Germinal center (tissue), 1 donor: ENCODE measurements around the gene SACS.
"Not testable (repeated sequence)": the region's sequence is repeated elsewhere in the genome, so short reads cannot be mapped to it uniquely, and the experiment has no call there.

Experiments used
- DNase-seq: peaks from one replicate; pipeline ENCODE4 v3.0.0; 2012; ENCODE audit warnings: mixed read lengths, low spot score

The SACS gene

DNA sequence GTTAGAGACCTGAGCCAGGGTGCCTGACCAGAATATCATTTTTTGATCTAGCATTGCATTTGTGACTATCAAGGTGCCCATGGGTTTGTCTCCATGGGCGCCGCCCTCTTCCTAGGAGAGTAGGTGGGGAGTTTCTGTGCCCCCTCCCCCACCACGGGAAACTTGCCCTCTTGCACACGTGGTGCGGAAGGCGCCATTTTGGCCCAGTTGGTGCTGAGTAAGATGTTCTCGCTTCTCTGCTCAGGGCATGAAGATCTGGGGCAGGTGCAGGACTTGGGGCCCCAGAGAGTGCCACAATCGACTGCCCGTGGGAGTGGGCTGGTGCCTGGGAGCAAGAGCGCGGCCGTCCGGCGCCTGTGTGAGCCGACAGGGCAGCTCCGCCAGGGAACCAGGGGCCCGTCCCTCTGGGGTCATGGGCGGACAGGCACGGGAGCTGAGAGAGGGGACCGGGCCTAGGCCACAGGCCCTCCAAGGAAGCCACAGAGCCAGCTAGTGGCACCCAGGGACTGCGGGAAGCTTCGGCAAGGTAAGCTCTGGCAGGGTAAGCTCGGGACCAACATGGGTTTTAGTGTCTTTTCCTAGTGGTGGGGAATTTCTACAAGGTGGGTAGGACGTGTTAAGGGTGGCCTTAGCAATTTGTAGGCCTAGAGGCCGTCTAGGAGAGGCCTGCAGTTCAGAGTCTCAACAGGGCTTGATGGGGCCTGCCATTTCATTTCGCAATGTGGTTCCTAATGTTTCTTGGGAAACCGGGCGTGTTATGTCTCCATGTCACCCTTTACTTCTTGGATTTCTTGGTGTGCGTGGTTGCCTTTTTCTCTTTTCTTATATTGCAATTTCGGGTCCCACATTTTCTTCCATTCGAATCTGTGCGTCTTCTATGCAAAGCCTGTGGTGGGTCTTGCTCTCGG lies 14.5 kb downstream of the SACS start:
- DNase-seq: no peak

DNA sequence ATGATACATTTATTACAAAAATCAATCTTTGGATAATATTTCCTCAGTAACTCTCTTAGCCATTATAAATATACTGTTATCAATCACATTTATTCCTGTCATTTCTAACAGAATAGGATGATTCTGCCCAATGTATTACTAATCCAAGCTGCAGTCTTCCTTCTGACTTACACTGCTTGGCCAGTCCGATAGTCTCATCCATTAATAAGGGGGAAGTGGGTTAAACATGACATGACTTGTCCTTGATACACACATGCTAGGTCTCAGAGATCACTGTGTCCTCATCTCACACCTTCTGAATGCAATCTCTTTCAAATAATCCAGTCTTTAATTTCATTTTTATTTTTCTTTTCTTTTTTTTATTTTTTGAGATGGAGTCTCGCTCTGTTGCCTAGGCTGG lies 18.8 kb downstream of the SACS start:
- DNase-seq: no peak

- no peak for DNase-seq
Observed at GRCh38 chr13:23411706-23412105, 21.8 kb downstream of the SACS start.

GRCh38 chr13:23411220-23411619 lies 22.3 kb downstream of the SACS start:
- DNase-seq: no peak

- DNase-seq: no peak
Observed at GRCh38 chr13:23408026-23408425, 25.5 kb downstream of the SACS start.

DNA sequence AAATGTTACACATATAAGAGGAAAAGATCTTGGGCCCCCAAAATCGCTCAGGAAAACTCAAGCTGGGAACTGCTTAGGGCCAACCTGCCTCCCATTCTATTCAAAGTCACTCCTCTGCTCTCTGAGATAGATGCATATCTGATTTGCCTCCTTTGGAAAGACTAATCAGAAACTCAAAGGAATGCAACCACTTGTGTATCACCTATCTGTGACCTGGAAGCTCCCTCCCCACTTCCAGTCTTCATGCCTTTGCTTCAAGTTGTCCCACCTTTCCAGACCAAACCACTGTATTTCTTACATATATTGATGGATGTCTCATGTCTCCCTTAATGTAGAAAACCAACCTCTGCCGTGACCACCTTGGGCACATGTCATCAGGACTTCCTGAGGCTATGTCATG lies 32.3 kb downstream of the SACS start:
- not testable (repeated sequence) for DNase-seq

DNA sequence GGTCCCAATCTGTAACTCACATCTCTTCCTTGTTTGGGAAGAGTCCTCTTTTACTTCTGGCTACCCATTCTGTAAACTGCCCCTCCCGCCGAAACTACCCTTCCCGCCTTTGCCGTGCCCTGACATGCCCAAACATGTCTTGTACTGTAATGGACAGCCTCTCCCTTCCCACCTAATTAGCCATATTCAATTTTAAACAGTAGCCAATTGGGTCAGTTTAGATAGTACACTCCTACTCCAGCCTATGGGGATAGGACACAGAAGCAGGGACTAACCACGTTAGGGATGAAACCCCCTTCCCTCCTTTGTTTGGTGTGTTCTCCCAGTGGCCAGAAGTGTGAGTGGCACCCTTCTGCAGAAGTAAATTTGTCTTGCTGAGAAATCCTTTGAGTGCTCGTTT lies 34.2 kb downstream of the SACS start:
- no peak for DNase-seq

DNA sequence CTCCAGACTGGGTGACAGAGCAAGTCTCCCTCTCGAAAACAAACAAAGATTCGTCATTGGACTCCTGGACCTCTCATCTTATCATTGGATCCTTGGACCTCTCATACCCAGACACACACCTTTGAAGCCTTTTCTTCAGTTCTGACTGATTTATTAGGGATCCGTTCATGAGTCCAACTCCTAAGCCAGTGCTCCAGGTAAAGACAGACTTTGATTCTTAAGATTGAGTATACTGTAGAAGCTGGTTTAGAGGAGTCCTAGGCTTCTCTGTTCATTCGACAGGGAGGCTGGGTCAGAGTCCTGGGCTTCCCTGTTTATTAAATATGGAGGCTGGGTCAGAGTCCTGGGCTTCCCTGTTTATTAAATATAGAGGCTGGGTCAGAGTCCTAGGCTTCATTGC lies 38.7 kb downstream of the SACS start:
- DNase-seq: no peak

GRCh38 chr13:23392925-23393645 lies 40.4 kb downstream of the SACS start:
- no peak for DNase-seq

DNA sequence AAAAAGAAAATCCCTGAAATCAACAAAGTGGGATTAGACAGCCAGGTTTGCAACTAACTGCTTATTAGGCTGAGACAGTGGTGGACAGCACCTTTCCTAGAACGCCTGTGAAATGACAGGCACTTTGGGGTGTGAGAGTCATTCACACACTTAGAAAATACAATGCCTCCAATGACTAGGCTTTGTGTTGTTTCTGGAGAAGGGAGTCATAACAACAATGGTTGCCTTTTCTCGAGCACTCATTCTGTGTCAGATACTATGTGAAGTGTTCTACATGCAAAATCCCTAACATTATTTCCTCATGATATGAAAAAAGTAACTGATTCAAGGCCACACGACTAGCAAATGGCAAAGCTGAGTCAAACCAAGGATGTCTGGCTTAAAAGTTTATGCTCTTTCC lies 41.2 kb downstream of the SACS start:
- DNase-seq: no peak

GRCh38 chr13:23391752-23392151 lies 41.8 kb downstream of the SACS start:
- DNase-seq: no peak

DNA sequence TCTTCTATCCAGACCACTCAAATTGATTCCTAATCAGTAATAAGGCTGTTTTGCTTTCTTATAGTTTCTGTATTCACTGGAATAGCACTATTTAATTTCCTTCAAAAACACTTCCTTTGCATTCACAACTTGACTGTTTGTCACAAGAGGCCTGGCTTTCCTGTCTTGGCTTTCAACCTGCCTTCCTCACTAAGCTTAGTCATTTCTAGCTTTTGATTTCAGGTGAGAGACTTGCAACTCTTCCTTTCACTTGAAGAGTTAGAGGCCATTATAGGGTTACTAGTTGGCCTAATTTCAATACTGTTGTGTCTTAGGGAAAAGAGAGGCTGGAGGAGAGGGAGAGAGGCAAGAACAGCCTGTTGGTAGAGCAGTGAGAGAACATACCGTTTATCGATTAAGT lies 47.0 kb downstream of the SACS start:
- DNase-seq: no peak

- no peak for DNase-seq
Observed at GRCh38 chr13:23385931-23386330, 47.6 kb downstream of the SACS start.

GRCh38 chr13:23384111-23384510 lies 49.4 kb downstream of the SACS start:
- DNase-seq: peak; percentile 55

DNA sequence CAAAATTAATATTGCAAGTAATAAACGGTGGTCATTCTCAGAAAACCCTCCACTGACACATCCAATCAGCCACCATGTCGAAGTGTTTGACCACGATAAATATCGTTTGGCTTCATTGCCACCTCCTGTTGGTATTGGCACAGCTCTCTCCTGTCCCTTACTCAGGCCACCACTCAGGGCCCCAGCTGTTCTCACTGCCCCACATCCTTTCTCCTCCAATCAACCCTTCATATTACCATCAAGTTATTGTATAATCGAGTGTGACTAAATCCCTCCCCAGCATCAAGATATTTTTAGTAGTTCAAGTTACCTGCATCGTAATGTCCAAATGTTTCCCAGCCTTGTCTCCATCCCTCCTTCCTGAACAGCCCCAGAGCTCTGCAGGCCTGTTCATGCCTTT lies 50.4 kb downstream of the SACS start:
- DNase-seq: no peak

GRCh38 chr13:23381866-23382265 lies 51.6 kb downstream of the SACS start:
- DNase-seq: no peak

DNA sequence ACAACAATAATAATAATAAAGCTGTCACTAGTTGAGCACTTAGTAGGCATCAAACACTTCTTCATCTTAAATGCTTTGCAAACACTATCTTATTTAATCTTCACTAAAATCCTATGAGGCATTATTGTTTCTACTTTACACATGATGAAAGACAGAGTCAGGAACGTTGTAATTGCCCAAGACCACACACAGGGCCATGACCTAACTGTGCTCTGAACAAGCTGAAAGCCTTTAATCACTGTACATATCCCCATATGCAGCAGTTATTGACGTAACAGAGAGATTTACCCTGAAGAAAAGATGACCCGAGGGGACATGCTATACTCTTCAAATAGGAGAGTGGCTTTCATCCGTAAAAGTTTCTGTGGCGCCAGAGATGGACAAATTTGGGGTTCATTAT lies 53.0 kb downstream of the SACS start:
- no peak for DNase-seq

DNA sequence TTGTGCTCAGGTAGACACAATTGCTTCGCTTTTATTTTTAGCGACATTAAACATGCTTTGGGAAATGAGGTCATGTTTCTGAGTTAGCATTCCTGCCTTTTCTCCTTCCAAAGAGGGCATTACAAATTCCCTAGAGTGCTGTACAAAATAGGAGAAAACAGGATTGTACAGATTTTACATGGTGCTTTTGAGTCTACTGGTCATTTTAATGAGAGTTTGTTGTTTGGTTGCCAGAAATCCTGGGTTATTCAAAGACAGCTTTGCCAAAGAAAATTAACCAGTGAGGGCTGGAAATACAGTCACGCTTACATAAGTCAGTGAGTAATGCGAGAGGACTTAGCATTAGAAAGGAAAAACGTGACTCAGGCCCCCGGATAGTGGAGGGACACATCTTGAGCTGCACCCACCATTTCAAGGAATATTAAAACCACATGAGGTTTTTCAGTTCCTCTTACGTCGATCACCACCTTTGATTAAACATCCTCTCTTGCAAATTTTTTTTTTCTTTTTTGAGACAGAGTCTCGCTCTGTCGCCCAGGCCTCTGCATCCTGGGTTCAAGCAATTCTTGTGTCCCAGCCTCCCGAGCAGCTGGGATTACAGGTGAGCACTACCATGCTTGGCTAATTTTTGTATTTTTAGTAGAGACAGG lies 55.4 kb downstream of the SACS start:
- peak; percentile 60 for DNase-seq

DNA sequence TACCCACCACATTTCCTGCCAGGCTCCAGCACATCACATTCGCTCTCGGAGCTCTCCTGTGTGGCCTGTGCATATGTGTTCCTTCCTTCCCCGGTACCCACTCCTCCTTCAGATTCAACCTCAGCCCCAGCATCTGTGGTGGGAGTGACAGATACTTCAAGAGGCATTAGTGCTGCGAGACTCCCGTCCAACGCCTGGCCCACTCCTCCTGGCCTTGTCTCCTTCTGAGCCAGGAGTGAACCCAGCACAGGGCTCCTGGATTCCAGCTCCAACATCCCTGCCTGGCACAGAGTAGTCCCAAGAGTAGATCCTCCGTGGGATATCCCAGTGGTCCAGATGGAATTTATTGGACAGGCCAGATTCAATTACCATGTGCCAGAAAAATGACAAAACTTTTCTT lies 55.9 kb downstream of the SACS start:
- DNase-seq: no peak

GRCh38 chr13:23375001-23375971 lies 58.2 kb downstream of the SACS start:
- peak; percentile 98 for DNase-seq

- no peak for DNase-seq
Observed at GRCh38 chr13:23372264-23372906, 61.1 kb downstream of the SACS start.
